Smooth muscle cell of the brain vasculature (primary cell): ENCODE measurements around the gene SCGB1D4.
A peak's percentile ranks its signal among the peaks of the same experiment; 100 is the strongest.
"Not testable (repeated sequence)": the region's sequence is repeated elsewhere in the genome, so short reads cannot be mapped to it uniquely, and the experiment has no call there.

ENCODE experiments used
- DNase-seq: peaks from one replicate; pipeline ENCODE4 v3.0.0-alpha.2; 2012; ENCODE audit warnings: low read depth, low spot score

Gene SCGB1D4

GRCh38 chr11:62298975-62299374 is at the start of gene SCGB1D4:
Gene SCGB1D4, minus strand, starts transcription at chr11:62299075. Its CDS starts 65 bp downstream, at chr11:62299010.
- no peak for DNase-seq

GRCh38 chr11:62345861-62346260 is 47.0 kb upstream of the SCGB1D4 start:
- DNase-seq = no peak

GRCh38 chr11:62344210-62344609 is 45.3 kb upstream of the SCGB1D4 start:
- no peak for DNase-seq

GRCh38 chr11:62343646-62344190 is 44.8 kb upstream of the SCGB1D4 start:
- DNase-seq = not testable (repeated sequence)

- no peak for DNase-seq
Measured at GRCh38 chr11:62341588-62341987, 42.7 kb upstream of the SCGB1D4 start.

- DNase-seq = peak; percentile 17
Measured at GRCh38 chr11:62340269-62340901, 41.5 kb upstream of the SCGB1D4 start.

- DNase-seq = no peak
Measured at GRCh38 chr11:62338218-62338617, 39.3 kb upstream of the SCGB1D4 start.

GRCh38 chr11:62337303-62338181 is 38.7 kb upstream of the SCGB1D4 start, which contains the start of gene ASRGL1:
Gene ASRGL1, plus strand, starts transcription at chr11:62337448. Its CDS starts 530 bp downstream, at chr11:62337978.
- DNase-seq = no peak

GRCh38 chr11:62336949-62337302 is 38.1 kb upstream of the SCGB1D4 start:
- not testable (repeated sequence) for DNase-seq

- no peak for DNase-seq
Measured at GRCh38 chr11:62333768-62334167, 34.9 kb upstream of the SCGB1D4 start.

GRCh38 chr11:62331264-62331663 is 32.4 kb upstream of the SCGB1D4 start:
- not testable (repeated sequence) for DNase-seq

GRCh38 chr11:62327541-62327940 is 28.7 kb upstream of the SCGB1D4 start:
- not testable (repeated sequence) for DNase-seq

GRCh38 chr11:62326719-62327118 is 27.8 kb upstream of the SCGB1D4 start:
- not testable (repeated sequence) for DNase-seq

GRCh38 chr11:62325781-62326180 is 26.9 kb upstream of the SCGB1D4 start:
- not testable (repeated sequence) for DNase-seq

- no peak for DNase-seq
Measured at GRCh38 chr11:62324731-62325556, 26.1 kb upstream of the SCGB1D4 start.

- DNase-seq = no peak
Measured at GRCh38 chr11:62322524-62322923, 23.6 kb upstream of the SCGB1D4 start.

GRCh38 chr11:62315431-62315830 is 16.6 kb upstream of the SCGB1D4 start:
- no peak for DNase-seq

GRCh38 chr11:62309991-62310390 is 11.1 kb upstream of the SCGB1D4 start:
- DNase-seq = no peak

GRCh38 chr11:62307950-62308349 is 9.1 kb upstream of the SCGB1D4 start:
- DNase-seq = no peak

- no peak for DNase-seq
Measured at GRCh38 chr11:62306227-62306626, 7.4 kb upstream of the SCGB1D4 start.

- DNase-seq = no peak
Measured at GRCh38 chr11:62295504-62295903, 3.4 kb downstream of the SCGB1D4 start.

- no peak for DNase-seq
Measured at GRCh38 chr11:62280452-62280851, 18.4 kb downstream of the SCGB1D4 start.
